ENCODE measurements around the gene DMWD.

The DMWD gene

GRCh38 chr19:45785781-45786532 lies 6.7 kb downstream of the DMWD start:
- no peak for DNase-seq (ENCODE audit: low spot score)

DNA sequence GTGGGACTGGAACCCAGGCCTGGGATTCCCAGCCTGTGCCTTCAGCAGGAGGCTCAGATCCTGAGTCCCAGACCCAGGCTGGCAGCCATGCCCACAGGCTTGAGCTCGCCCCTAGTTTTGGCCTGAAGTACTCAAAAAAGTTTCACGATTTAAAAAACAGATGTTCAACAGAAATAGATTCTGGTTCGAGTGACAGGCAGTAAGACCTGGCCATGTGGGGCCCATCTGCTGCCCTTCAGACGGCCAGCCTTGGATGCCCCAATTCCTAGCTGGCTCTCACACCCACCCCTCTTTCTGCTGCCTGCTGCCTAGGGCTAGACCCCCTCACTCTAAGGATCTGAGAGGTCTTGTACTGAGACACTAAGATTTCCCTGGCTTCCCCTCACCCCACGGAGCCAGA lies 7.5 kb downstream of the DMWD start:
- no peak for DNase-seq (ENCODE audit: low spot score)

- no peak for DNase-seq (ENCODE audit: low spot score)
These were observed 8.5 kb downstream of the DMWD start for GRCh38 chr19:45784096-45784495.

DNA sequence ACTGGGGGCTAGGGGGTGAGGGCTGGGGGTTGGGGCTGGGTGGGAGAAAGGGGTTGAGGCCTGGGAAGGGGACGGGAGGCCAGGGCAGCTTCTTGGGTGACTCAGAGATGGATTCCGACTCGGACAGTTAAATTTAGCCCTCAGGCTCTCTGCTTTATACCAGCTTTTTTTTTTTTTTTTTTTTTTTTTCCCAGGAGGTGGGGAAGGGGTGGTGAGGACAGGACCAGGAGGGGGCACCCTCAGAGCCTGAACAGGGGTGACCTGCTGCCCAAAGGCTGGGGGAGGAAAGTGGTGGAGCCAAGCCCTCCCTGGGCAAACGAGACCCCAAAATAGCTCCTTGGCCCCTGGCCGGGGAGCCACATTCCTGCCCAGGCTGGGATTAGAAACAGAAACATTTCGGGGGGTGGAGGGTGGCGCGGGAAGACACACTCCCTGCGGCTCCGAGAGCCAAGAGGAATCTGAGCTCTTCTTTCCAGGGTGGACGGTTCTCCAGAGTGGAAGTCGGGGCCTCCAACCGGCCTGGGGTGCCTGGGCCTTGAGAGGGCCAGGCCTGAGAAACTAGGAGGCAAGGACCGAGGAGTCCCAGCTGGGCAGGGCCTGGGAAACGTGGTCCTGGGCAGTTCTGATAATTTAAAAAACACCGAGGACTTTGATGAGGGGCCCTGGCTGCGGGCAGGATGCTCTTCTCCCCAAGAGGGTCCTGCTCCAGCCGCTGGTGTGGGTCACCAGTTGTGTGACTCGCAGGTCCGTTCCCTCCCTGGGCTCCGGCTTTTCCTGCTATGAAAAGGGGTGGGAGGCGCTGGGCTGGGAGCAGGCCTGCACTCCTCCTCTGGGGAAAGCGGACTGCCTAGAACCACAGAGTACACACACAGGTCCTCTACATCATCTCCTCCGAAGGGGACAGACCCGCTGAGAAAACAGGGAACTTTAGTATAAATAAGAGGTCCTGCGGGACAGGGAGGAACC lies 9.5 kb downstream of the DMWD start:
- no peak for DNase-seq (ENCODE audit: low spot score)

- DNase-seq (ENCODE audit: low spot score), result no peak
These were observed 10.4 kb downstream of the DMWD start, which contains the start of gene DMPK for GRCh38 chr19:45782162-45782691. DMPK (minus strand) TSS chr19:45782490; CDS start chr19:45782352, 138 bp downstream.

DNA sequence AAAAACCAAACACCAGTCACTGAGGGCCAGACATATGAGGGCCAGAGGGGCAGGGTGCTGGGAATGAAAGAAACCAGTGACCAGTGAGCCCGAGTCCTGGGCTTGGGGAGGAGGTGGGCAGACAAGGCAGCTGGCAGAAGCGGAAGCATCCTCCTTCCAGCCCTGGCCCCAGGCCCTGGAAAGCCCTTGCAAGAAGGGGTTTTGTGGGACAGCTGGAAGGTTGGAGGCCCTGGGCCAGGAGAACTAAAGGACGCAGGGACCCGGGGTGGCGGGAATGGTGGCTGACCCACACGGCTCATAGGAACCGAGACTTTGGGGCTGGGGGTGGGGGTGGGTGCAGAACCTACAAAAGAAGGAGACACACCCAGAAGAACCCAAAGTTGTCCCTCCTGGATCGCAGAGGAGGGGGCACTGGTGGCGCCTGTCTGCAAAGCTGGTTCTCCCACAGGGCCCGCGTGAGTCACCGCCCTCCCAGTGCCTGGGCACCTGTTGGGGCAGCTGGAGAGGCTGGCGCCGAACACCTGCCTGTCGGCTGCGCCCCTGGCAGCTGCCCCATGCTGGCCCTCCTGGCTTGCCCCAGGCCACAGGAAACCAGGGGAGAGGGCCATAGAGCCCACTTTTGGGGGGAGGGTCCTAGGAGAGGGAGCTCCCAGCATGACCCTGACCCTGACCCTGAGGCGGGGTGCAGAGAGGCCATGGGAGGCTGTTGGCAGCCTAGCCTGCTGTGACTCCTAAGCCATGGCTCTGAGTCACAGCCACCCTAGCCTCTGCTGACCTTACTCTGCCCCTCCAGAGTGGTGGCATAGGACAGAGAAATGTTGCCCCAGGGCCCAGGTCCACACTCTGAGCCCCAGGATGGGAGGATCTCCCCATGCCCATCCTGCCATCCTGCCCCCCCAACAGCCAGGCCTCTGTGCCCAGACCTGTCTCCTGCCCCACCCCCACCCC lies 11.2 kb downstream of the DMWD start:
- DNase-seq (ENCODE audit: low spot score), result peak; percentile 68

- no peak for DNase-seq (ENCODE audit: low spot score)
These were observed 12.0 kb downstream of the DMWD start for GRCh38 chr19:45780448-45781213.

GRCh38 chr19:45780146-45780447 lies 12.5 kb downstream of the DMWD start:
- no peak for DNase-seq (ENCODE audit: low spot score)

DNA sequence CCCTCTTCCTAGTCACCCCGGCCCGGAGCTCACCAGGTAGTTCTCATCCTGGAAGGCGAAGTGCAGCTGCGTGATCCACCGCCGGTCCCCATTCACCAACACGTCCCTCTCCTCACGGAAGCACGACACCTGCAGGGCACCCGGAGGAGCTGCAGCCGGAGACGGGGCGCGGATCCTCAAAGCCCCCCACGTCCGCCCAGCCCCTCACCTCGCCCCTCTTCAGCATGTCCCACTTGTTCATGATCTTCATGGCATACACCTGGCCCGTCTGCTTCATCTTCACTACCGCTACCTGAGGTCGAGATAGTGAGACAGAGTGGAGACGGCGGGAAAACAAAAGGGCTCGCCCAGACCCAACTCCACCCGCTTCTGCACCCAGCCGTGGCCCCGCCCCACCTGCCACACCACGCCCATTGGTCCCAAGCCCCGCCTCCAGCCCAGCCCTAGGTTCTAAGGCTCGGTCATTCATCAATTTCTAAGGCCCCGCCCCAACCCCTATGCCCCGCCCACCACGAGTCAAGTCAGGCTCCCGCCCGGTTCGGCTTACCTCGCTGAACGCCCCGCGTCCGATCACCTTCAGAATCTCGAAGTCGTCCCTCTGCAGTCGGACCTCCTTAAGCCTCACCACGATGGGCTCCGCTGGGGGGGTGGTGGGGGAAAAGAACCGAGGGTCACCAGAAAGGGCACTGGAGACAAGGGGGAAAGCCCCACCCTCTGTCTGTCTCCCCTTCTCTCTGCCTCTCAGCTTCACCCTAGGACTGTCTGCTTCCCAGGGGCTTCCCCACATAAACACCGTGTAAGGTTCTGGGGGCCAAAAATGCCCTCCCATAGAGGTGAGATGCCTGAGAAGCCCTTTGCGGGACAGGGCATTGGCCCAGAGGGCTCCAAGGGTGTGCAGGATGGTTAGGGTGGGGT lies 13.2 kb downstream of the DMWD start:
- DNase-seq (ENCODE audit: low spot score), result peak; percentile 86

DNA sequence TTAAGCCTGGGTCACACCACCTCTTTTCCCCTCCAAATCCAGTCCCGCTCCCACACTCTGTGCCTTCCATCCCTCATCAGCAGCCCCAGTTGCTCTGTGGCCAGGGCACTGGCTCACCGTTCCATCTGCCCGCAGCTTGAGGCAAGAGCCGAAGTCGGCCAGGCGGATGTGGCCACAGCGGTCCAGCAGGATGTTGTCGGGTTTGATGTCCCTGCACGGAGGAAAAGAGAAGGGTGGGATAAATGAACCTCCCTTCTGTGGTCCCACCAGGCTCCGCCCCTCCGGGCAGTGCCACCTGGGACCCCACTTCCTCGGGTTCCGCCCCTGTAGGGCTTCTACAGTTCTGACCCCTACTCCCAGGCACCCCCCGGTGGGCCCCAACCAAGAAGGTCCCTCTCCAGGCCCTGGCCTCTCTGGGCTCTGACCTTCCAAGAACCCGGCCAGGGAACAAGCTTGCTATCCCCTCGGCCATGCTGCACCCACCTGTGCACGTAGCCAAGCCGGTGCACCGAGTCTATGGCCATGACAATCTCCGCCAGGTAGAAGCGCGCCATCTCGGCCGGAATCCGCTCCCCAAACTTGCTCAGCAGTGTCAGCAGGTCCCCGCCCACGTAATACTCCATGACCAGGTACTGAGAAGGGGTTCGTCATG lies 14.5 kb downstream of the DMWD start:
- no peak for DNase-seq (ENCODE audit: low spot score)

GRCh38 chr19:45777395-45777961 lies 15.2 kb downstream of the DMWD start:
- no peak for DNase-seq (ENCODE audit: low spot score)

- DNase-seq (ENCODE audit: low spot score), result no peak
These were observed 17.9 kb downstream of the DMWD start for GRCh38 chr19:45774765-45775164.

DNA sequence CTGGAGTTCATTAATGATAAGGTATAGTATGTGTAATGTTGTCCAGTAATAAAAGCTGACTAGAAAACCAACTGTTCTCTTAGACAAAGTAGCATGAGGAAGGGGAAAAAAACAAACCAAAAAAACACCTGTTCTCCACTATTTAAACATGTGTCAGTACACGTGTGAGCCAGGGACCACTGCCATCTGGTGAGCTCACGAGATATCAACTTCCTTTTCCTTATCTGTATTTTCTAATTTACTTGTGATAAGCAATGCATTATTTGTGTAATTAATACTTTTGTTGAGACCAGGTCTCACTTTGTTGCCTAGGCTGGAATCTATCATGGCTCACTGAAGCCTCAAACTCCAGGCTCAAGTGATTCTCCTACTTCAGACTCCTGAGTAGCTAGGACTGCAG lies 19.3 kb downstream of the DMWD start:
- no peak for DNase-seq (ENCODE audit: low spot score)

- DNase-seq (ENCODE audit: low spot score), result no peak
These were observed 19.7 kb downstream of the DMWD start for GRCh38 chr19:45772912-45773311.

DNA sequence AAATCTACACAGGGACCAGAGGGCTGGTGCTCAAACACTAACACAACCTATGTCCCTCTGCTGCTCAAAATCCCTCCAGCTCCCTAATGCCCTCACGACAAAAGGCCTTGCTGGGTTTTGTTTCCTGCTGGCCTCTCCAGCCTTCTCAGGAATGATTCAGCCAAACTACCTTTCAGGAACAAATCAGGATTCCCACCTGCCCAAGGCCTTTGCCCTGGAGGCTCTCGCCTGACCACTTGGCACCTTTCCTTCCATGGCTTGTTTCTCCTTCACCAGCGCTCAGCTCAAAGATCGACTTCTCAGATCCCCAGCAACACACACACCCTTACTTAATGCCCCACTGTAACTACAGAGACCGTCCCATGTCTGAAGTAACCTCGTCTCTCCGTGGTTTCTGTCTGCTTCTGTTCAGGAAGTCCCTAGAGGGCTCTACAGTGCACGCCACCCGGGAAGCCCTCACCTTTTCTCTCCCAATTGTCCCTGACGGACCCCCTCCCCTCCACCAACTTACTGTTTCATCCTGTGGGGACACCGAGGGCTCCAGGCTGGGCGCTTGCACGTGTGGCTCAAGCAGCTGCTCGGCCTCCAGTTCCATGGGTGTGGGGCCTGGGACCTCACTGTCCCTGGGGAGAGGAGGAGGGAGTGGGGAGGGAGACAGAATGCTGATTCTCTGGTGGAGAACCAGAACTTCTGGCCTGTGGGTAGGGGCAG lies 20.4 kb downstream of the DMWD start:
- no peak for DNase-seq (ENCODE audit: low spot score)

GRCh38 chr19:45771311-45771933 lies 21.2 kb downstream of the DMWD start:
- DNase-seq (ENCODE audit: low spot score), result no peak

DNA sequence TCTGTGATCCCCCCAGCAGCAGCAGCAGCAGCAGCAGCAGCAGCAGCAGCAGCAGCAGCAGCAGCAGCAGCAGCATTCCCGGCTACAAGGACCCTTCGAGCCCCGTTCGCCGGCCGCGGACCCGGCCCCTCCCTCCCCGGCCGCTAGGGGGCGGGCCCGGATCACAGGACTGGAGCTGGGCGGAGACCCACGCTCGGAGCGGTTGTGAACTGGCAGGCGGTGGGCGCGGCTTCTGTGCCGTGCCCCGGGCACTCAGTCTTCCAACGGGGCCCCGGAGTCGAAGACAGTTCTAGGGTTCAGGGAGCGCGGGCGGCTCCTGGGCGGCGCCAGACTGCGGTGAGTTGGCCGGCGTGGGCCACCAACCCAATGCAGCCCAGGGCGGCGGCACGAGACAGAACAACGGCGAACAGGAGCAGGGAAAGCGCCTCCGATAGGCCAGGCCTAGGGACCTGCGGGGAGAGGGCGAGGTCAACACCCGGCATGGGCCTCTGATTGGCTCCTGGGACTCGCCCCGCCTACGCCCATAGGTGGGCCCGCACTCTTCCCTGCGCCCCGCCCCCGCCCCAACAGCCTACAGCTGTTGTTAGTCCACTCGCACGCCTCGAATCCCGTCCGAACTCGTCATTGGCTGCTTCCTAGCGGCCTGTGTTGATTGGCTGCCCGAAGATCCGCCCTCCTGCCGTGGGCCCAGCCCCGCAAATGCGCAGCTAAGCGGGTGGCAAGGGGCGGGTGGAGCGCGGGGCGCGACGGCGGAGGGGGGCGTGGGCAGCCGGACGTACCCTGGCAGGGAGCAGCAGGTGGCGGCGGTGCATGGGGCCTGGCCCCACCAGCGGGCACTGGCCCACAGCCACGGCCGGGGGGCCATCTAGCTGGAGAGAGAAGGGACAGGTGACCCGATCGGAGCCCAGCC lies 22.2 kb downstream of the DMWD start:
- peak; percentile 99 for DNase-seq (ENCODE audit: low spot score)
